Measurements from ENCODE around the gene ALK. TPM values are rescaled to one million over a fixed set of nuclear protein-coding genes. Genes with fewer than 3 reads are reported as not detected.

Gene ALK
- total RNA-seq, 1 experiment from 2014 or later, result 14.7 TPM

- intact Hi-C loops (cut with micrococcal nuclease; ENCODE audit: unreplicated experiment), result no loop called here
- Histone ChIP-seq H3K4me1 (ENCODE audit: insufficient read depth, low read length, poor library complexity, severe bottlenecking) (peaks cover 25% of the 10 kb centered on the region), H3K36me3 (ENCODE audit: insufficient read depth, low read length, poor library complexity, severe bottlenecking) (no peaks in the 10 kb centered on the region), H3K27ac (ENCODE audit: low read depth, low read length, poor library complexity, severe bottlenecking) (no peak overlapping the region), H3K4me3 (ENCODE audit: low read depth, low read length, poor library complexity, severe bottlenecking) (no peak overlapping the region), H3K27me3 (replicated peaks; ENCODE audit: insufficient read depth, low read depth, low read length, poor library complexity) (no peaks in the 10 kb centered on the region), H3K9me3 (ENCODE audit: low read depth, low read length, poor library complexity, severe bottlenecking) (no peaks in the 10 kb centered on the region)
- no TSS peak for BruUV-seq (replicated peaks)
- TF ChIP-seq EZH2 (IDR thresholded peaks at IDR 0.05; ENCODE audit: borderline replicate concordance, low read depth, low read length, poor library complexity, severe bottlenecking) (no peak), CTCF (conservative IDR thresholded peaks at IDR 0.05; ENCODE audit: low read depth, low read length) (no peak)
- POLR2A ChIA-PET (ENCODE audit: low non-redundant PET), result no interaction called here
- CTCF ChIA-PET, result no interaction called here
- DNase-seq (ENCODE audit: low spot score), result peak; percentile 48
These were observed 658.6 kb downstream of the ALK start for GRCh38 chr2:29262681-29263260.

- DNase-seq (ENCODE audit: low spot score), result no peak
- TF ChIP-seq EZH2 (IDR thresholded peaks at IDR 0.05; ENCODE audit: borderline replicate concordance, low read depth, low read length, poor library complexity, severe bottlenecking) (no peak), CTCF (conservative IDR thresholded peaks at IDR 0.05; ENCODE audit: low read depth, low read length) (no peak)
- ChIA-PET POLR2A (ENCODE audit: low non-redundant PET) (no interaction called here), CTCF (no interaction called here)
- Histone ChIP-seq H3K4me1 (ENCODE audit: insufficient read depth, low read length, poor library complexity, severe bottlenecking) (peaks cover 19% of the 10 kb centered on the region), H3K27ac (ENCODE audit: low read depth, low read length, poor library complexity, severe bottlenecking) (no peak overlapping the region), H3K27me3 (replicated peaks; ENCODE audit: insufficient read depth, low read depth, low read length, poor library complexity) (no peaks in the 10 kb centered on the region), H3K36me3 (ENCODE audit: insufficient read depth, low read length, poor library complexity, severe bottlenecking) (no peaks in the 10 kb centered on the region), H3K4me3 (ENCODE audit: low read depth, low read length, poor library complexity, severe bottlenecking) (no peak overlapping the region), H3K9me3 (ENCODE audit: low read depth, low read length, poor library complexity, severe bottlenecking) (no peaks in the 10 kb centered on the region)
- intact Hi-C loops (cut with micrococcal nuclease; ENCODE audit: unreplicated experiment), result no loop called here
- BruUV-seq (replicated peaks), result no TSS peak
These were observed 660.4 kb downstream of the ALK start for GRCh38 chr2:29261003-29261402.

DNA sequence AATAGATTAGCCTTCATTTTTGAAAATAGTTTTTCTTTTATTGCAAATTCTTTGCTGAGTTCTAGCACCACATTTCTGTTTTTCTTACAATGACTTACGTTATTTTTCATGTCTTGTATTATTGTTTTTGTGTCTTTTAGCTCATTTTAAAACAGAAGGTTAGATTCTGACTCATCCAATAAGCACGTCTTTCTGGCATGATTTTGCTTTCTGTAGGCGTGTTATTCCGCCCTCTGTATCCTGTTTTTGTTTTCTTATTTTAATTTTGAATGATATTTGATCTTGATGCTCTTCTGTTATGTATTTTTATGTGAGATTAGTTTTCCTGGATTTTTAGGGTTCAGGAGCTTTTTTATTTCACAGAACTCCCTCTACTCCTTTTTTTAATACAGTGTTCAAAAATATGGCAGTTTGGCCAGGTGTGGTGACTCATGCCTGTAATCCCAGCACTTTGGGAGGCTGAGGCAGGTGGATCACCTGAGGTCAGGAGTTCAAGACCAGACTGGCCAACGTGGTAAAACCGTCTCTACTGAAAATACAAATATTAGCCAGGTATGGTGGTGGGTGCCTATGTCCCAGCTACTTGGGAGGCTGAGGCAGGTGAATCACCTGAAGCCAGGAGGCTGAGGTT, 661.1 kb downstream of the ALK start:
- BruUV-seq (replicated peaks), result no TSS peak
- H3K4me3 ChIP-seq (ENCODE audit: low read depth, low read length, poor library complexity, severe bottlenecking), result no peak overlapping the region
- peaks cover 19% of the 10 kb centered on the region for H3K4me1 ChIP-seq (ENCODE audit: insufficient read depth, low read length, poor library complexity, severe bottlenecking)
- H3K27ac ChIP-seq (ENCODE audit: low read depth, low read length, poor library complexity, severe bottlenecking), result no peak overlapping the region
- no peaks in the 10 kb centered on the region for H3K36me3 ChIP-seq (ENCODE audit: insufficient read depth, low read length, poor library complexity, severe bottlenecking)
- H3K9me3 ChIP-seq (ENCODE audit: low read depth, low read length, poor library complexity, severe bottlenecking), result no peaks in the 10 kb centered on the region
- intact Hi-C loops (cut with micrococcal nuclease; ENCODE audit: unreplicated experiment), result no loop called here
- TF ChIP-seq CTCF (conservative IDR thresholded peaks at IDR 0.05; ENCODE audit: low read depth, low read length), result no peak
- no peak for TF ChIP-seq EZH2 (IDR thresholded peaks at IDR 0.05; ENCODE audit: borderline replicate concordance, low read depth, low read length, poor library complexity, severe bottlenecking)
- ChIA-PET POLR2A (ENCODE audit: low non-redundant PET) (no interaction called here), CTCF (no interaction called here)
- H3K27me3 ChIP-seq (replicated peaks; ENCODE audit: insufficient read depth, low read depth, low read length, poor library complexity), result no peaks in the 10 kb centered on the region
- peak; percentile 46 for DNase-seq (ENCODE audit: low spot score)

Data from A673 (cell line).